ENCODE data around the gene ZNHIT1.

GRCh38 chr7:101174322-101174854 is 43.6 kb upstream of the ZNHIT1 start:
- TF ChIP-seq CTCF (IDR thresholded peaks at IDR 0.05): no peak
- no peak for TF ChIP-seq POLR2AphosphoS5 (IDR thresholded peaks at IDR 0.05; ENCODE audit: low read depth, low read length)
- TF ChIP-seq REST (IDR thresholded peaks at IDR 0.05; ENCODE audit: insufficient read depth in 1 of 2, low read depth in 2 of 2, low read length in 1 of 2): no peak
- no peak for TF ChIP-seq SIN3A (IDR thresholded peaks at IDR 0.05; ENCODE audit: borderline replicate concordance, insufficient read depth, low read depth, low read length)
- no peak for TF ChIP-seq TCF7L2 (IDR thresholded peaks at IDR 0.05; ENCODE audit: low read depth, low read length)
